ENCODE data around the gene C11orf42.

The C11orf42 gene

DNA sequence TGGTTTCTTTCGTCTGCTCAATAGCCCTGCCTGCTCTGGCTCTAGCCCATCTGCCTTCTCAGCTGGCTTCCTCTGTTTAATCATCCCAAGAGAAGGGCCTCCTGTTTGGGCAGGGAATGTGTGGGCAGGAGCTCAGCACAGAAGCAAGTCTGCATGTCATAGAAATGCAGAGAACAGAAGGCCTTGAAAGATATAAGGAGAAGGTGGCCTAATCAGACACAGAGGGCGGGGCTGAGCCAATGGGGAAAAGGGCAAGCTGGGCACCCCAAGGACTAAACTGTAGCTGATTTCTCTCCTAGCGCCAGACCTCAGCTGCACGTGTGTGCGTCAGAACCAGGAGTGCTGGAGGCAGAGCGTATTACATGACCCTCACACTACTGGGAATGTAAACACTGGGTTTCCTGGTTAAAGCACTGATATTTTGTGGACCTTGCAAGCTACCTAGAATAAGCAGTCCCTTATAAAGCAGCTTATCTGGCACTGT is 46.7 kb downstream of the C11orf42 start:
- no peak for DNase-seq (ENCODE audit: extremely low read depth in 1 of 2, low read depth in 1 of 2)

GRCh38 chr11:6253197-6253596 is 47.8 kb downstream of the C11orf42 start:
- no peak for DNase-seq (ENCODE audit: extremely low read depth in 1 of 2, low read depth in 1 of 2)

- no peak for DNase-seq (ENCODE audit: extremely low read depth in 1 of 2, low read depth in 1 of 2)
Measured at GRCh38 chr11:6258141-6258540, 52.8 kb downstream of the C11orf42 start.

- DNase-seq (ENCODE audit: extremely low read depth in 1 of 2, low read depth in 1 of 2), result no peak
Measured at GRCh38 chr11:6258571-6259081, 53.3 kb downstream of the C11orf42 start.

DNA sequence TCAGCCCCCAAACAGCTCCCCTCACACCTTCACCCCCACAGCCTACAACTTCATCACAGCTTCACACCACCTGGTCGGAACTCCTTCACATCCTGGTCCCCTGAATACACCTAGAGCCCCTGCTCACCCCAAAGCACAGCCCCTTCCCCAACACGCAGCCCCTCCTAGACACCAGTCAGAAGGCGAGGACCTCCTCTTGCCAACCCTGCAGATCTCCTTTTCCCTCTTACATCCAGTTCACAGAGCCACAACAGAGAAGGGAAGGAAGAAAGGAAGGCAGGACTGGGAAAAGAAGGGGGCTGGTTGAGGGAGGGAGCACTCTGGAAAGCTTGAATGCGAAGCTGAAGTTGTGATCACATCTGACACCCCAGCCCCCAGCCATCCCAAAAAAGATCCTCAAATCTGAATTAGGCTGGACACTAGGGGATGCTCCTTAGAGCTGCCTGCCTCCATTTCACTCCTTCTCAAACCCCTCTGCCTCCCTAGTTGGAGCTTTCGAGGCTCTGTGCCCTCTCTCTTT is 54.9 kb downstream of the C11orf42 start:
- DNase-seq (ENCODE audit: extremely low read depth in 1 of 2, low read depth in 1 of 2), result no peak

Data from activated CD8-positive, alpha-beta memory T cell treated with anti-CD3 and anti-CD28 coated beads for 1 hour (primary cell).